Measurements from ENCODE around the gene EEFSEC.

Gene EEFSEC

GRCh38 chr3:128217702-128218547 lies 64.6 kb downstream of the EEFSEC start:
- no peak for DNase-seq (ENCODE audit: low read depth)
- H3K4me3 ChIP-seq (ENCODE audit: control insufficient read depth, low read depth, low read length): no peak overlapping the region
- no peak for TF ChIP-seq CTCF (IDR thresholded peaks at IDR 0.05; ENCODE audit: control insufficient read depth, insufficient read depth, low read depth, low read length, missing control alignments)

DNA sequence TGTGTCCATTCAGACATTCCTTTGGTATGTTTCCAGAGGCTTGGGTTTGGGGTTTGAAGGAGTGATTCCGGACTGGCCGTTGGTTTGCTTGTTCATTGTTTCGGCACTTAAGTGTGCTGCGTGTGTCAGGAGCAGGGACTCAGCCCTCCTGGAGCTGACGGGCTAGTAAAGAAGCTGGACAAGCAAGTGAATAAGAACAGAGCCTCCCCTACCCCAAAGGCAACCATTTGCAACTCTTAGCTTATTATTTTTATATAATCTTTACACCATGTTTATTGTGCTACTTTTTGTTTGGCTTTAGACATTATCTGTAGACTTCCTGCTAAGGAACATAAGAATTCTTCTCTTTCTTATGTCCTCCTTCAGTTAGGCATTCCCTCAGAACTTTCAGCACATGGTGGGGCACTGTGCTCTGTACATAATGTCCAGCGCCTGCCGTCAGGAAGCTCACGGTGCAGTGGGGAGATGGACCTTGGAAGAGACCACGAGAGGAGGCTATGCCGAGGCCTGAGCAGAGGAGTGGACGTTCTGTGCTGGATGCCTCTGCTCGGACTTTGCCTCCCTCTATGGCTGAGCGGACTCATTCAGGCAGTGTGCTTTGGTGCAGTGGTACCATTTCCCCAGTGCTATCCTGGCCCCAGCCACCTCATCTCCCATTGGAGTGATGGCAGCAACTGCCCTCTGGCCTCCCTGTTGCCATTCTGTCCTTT lies 65.4 kb downstream of the EEFSEC start:
- DNase-seq (ENCODE audit: low read depth): no peak
- no peak overlapping the region for H3K4me3 ChIP-seq (ENCODE audit: control insufficient read depth, low read depth, low read length)
- TF ChIP-seq CTCF (IDR thresholded peaks at IDR 0.05; ENCODE audit: control insufficient read depth, insufficient read depth, low read depth, low read length, missing control alignments): no peak

DNA sequence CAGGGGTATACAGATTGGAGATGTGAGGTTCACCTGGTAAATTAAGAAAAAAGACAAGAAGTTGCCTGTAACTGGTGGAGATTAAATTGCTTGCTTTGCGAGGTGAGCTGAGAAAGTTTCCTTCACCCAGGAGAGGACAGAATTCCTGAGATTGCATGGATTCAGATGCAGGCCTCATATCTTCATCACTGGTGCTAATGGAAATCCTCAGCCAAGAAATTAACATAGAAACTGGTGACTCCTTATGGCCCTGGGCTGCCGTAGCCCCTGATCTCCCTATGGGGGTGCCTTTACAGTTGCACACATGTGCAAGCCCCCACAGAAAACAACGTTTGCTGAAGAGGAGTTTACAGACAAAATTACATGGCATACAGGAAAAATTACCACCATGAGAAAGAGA lies 68.0 kb downstream of the EEFSEC start:
- DNase-seq (ENCODE audit: low read depth): no peak
- no peak for TF ChIP-seq CTCF (IDR thresholded peaks at IDR 0.05; ENCODE audit: control insufficient read depth, insufficient read depth, low read depth, low read length, missing control alignments)
- H3K4me3 ChIP-seq (ENCODE audit: control insufficient read depth, low read depth, low read length): no peak overlapping the region

DNA sequence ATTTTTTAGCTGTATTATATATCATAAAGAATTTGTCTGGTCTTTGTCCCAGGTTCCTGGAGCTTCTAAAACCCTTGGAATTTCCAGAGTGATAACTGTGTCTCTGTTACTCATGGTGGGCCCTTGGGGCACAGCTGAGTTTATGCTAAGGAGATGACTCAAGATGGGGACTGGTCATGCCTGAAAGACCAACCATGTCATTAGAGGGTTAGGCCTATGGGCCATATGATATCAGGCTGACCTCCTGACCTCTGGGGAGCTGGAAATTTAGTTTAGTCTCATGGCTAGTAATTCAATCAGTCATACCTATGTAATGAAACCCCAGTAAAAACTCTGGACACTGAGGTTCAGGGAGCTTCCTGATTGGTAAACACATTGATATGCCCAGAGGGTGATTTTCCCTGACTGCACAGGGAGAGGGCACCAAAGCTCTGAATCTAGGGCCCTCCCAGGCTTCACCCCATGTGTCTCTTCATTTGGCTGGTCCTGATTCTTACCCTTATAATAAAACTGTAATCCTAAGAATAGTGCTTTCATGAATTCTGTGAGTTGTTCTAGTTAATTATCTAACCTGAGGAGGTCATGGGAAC lies 69.6 kb downstream of the EEFSEC start:
- TF ChIP-seq CTCF (IDR thresholded peaks at IDR 0.05; ENCODE audit: control insufficient read depth, insufficient read depth, low read depth, low read length, missing control alignments): no peak
- H3K4me3 ChIP-seq (ENCODE audit: control insufficient read depth, low read depth, low read length): no peak overlapping the region
- DNase-seq (ENCODE audit: low read depth): no peak

DNA sequence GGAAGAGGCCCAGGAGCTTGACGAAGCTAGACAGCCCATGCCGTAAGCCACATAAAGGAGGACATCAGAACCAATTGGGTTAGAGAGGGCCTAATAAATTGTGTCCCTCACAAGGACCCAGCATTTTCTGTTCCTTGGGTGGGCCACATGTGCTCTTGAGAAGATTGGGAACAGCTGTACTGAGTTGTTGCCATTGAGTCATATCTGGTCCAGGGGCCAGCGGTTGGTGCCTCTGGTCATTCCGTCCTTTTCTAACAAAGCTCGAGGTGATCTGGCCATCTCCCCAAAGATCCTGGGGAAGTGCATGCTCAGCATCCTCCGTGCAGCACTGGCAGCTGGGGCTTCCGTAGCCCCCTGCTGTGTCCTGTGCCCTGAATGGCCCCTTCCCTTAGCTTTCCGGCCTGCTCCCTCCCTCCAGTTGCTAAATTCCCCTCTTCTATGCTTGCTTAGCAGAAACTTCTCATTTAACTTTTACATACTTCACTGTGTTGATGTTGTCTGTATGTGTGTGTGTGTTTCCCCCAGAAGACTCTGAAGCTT lies 73.0 kb downstream of the EEFSEC start:
- no peak for DNase-seq (ENCODE audit: low read depth)
- no peak for TF ChIP-seq CTCF (IDR thresholded peaks at IDR 0.05; ENCODE audit: control insufficient read depth, insufficient read depth, low read depth, low read length, missing control alignments)

GRCh38 chr3:128226795-128227395 lies 73.6 kb downstream of the EEFSEC start:
- no peak overlapping the region for H3K4me3 ChIP-seq (ENCODE audit: control insufficient read depth, low read depth, low read length)
- DNase-seq (ENCODE audit: low read depth): no peak
- TF ChIP-seq CTCF (IDR thresholded peaks at IDR 0.05; ENCODE audit: control insufficient read depth, insufficient read depth, low read depth, low read length, missing control alignments): peak; percentile 75

More for the DNA sequence above, 73.0 kb downstream of the EEFSEC start:
- no peak overlapping the region for H3K4me3 ChIP-seq (ENCODE audit: control insufficient read depth, low read depth, low read length)

Data from AG09309 (cell line).